Measurements from ENCODE around the gene GRIK2. TPM values are rescaled to one million over a fixed set of nuclear protein-coding genes. Genes with fewer than 3 reads are reported as not detected.

The GRIK2 gene
- total RNA-seq, 1 experiment from 2014 or later, result 0.55 TPM

GRCh38 chr6:101401792-101402621, 8.5 kb downstream of the GRIK2 start:
- H3K4me1 ChIP-seq (ENCODE audit: insufficient read depth, low read length), result no peaks in the 10 kb centered on the region
- no peaks in the 10 kb centered on the region for H3F3A ChIP-seq (ENCODE audit: low read length, unreplicated experiment)
- ATAC-seq, result no peak
- H3K79me2 ChIP-seq (ENCODE audit: low read length), result no peaks in the 10 kb centered on the region
- DNase-seq, result no peak
- H3K36me3 ChIP-seq (ENCODE audit: low read depth, low read length), result no peaks in the 10 kb centered on the region
- H3K4me3 ChIP-seq (ENCODE audit: low read length), result no peak overlapping the region
- H3K9me2 ChIP-seq (replicated peaks; ENCODE audit: low read length), result no peaks in the 10 kb centered on the region
- intact Hi-C loops (cut with micrococcal nuclease), result no loop called here
- H3K9ac ChIP-seq (ENCODE audit: low read length), result no peak overlapping the region
- TF ChIP-seq EZH2 (IDR thresholded peaks at IDR 0.05; ENCODE audit: low read length, unreplicated experiment), result no peak
- TF ChIP-seq, protein P1, sequence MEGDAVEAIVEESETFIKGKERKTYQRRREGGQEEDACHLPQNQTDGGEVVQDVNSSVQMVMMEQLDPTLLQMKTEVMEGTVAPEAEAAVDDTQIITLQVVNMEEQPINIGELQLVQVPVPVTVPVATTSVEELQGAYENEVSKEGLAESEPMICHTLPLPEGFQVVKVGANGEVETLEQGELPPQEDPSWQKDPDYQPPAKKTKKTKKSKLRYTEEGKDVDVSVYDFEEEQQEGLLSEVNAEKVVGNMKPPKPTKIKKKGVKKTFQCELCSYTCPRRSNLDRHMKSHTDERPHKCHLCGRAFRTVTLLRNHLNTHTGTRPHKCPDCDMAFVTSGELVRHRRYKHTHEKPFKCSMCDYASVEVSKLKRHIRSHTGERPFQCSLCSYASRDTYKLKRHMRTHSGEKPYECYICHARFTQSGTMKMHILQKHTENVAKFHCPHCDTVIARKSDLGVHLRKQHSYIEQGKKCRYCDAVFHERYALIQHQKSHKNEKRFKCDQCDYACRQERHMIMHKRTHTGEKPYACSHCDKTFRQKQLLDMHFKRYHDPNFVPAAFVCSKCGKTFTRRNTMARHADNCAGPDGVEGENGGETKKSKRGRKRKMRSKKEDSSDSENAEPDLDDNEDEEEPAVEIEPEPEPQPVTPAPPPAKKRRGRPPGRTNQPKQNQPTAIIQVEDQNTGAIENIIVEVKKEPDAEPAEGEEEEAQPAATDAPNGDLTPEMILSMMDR (conservative IDR thresholded peaks at IDR 0.05; ENCODE audit: low read depth, low read length), result no peak
- no peak for TF ChIP-seq EZH2phosphoT487 (IDR thresholded peaks at IDR 0.05; ENCODE audit: borderline replicate concordance, low read length)
- no peak overlapping the region for H3K4me2 ChIP-seq (ENCODE audit: low read length)
- CTCF ChIA-PET, result no interaction called here
- H4K20me1 ChIP-seq (ENCODE audit: low read length), result no peaks in the 10 kb centered on the region
- POLR2A ChIA-PET (ENCODE audit: unreplicated experiment), result no interaction called here
- no peak overlapping the region for H3K27ac ChIP-seq (ENCODE audit: low read length)
- BruUV-seq (replicated peaks), result no TSS peak
- H2AFZ ChIP-seq (ENCODE audit: low read length), result no peak overlapping the region
- H3K27me3 ChIP-seq (ENCODE audit: low read length), result no peaks in the 10 kb centered on the region
- no peaks in the 10 kb centered on the region for H3K9me3 ChIP-seq (ENCODE audit: low read length)

- H3K9me3 ChIP-seq (ENCODE audit: low read length), result no peaks in the 10 kb centered on the region
- no peak for TF ChIP-seq EZH2 (IDR thresholded peaks at IDR 0.05; ENCODE audit: low read length, unreplicated experiment)
- no peak for TF ChIP-seq EZH2phosphoT487 (IDR thresholded peaks at IDR 0.05; ENCODE audit: borderline replicate concordance, low read length)
- TF ChIP-seq, protein P1 (conservative IDR thresholded peaks at IDR 0.05; ENCODE audit: low read depth, low read length), result no peak
- H3K27ac ChIP-seq (ENCODE audit: low read length), result no peak overlapping the region
- DNase-seq (no peak), ATAC-seq (no peak)
- H3K27me3 ChIP-seq (ENCODE audit: low read length), result no peaks in the 10 kb centered on the region
- POLR2A ChIA-PET (ENCODE audit: unreplicated experiment), result no interaction called here
- intact Hi-C loops (cut with micrococcal nuclease), result no loop called here
- no peaks in the 10 kb centered on the region for H3F3A ChIP-seq (ENCODE audit: low read length, unreplicated experiment)
- BruUV-seq (replicated peaks), result no TSS peak
- H2AFZ ChIP-seq (ENCODE audit: low read length), result no peak overlapping the region
- no peaks in the 10 kb centered on the region for H3K9me2 ChIP-seq (replicated peaks; ENCODE audit: low read length)
- CTCF ChIA-PET, result no interaction called here
- no peak overlapping the region for H3K4me2 ChIP-seq (ENCODE audit: low read length)
- no peaks in the 10 kb centered on the region for H3K36me3 ChIP-seq (ENCODE audit: low read depth, low read length)
- no peak overlapping the region for H3K4me3 ChIP-seq (ENCODE audit: low read length)
- H3K9ac ChIP-seq (ENCODE audit: low read length), result no peak overlapping the region
- no peaks in the 10 kb centered on the region for H4K20me1 ChIP-seq (ENCODE audit: low read length)
- H3K79me2 ChIP-seq (ENCODE audit: low read length), result no peaks in the 10 kb centered on the region
- no peaks in the 10 kb centered on the region for H3K4me1 ChIP-seq (ENCODE audit: insufficient read depth, low read length)
These were observed 9.1 kb downstream of the GRIK2 start for GRCh38 chr6:101402622-101403031.

GRCh38 chr6:101403216-101403945, 9.9 kb downstream of the GRIK2 start:
- intact Hi-C loops (cut with micrococcal nuclease), result no loop called here
- H3K9me2 ChIP-seq (replicated peaks; ENCODE audit: low read length), result no peaks in the 10 kb centered on the region
- POLR2A ChIA-PET (ENCODE audit: unreplicated experiment), result no interaction called here
- TF ChIP-seq EZH2phosphoT487 (IDR thresholded peaks at IDR 0.05; ENCODE audit: borderline replicate concordance, low read length) (no peak), EZH2 (IDR thresholded peaks at IDR 0.05; ENCODE audit: low read length, unreplicated experiment) (no peak)
- TF ChIP-seq, protein P1 (conservative IDR thresholded peaks at IDR 0.05; ENCODE audit: low read depth, low read length), result no peak
- ATAC-seq (no peak), DNase-seq (no peak)
- H3K27ac ChIP-seq (ENCODE audit: low read length), result no peak overlapping the region
- no peaks in the 10 kb centered on the region for H3K27me3 ChIP-seq (ENCODE audit: low read length)
- CTCF ChIA-PET, result no interaction called here
- H3K36me3 ChIP-seq (ENCODE audit: low read depth, low read length), result no peaks in the 10 kb centered on the region
- no peaks in the 10 kb centered on the region for H3K79me2 ChIP-seq (ENCODE audit: low read length)
- H3K4me1 ChIP-seq (ENCODE audit: insufficient read depth, low read length), result no peaks in the 10 kb centered on the region
- no peaks in the 10 kb centered on the region for H3K9me3 ChIP-seq (ENCODE audit: low read length)
- BruUV-seq (replicated peaks), result no TSS peak
- H4K20me1 ChIP-seq (ENCODE audit: low read length), result no peaks in the 10 kb centered on the region
- H3K4me2 ChIP-seq (ENCODE audit: low read length), result no peak overlapping the region
- no peak overlapping the region for H3K9ac ChIP-seq (ENCODE audit: low read length)
- no peak overlapping the region for H3K4me3 ChIP-seq (ENCODE audit: low read length)
- no peaks in the 10 kb centered on the region for H3F3A ChIP-seq (ENCODE audit: low read length, unreplicated experiment)
- H2AFZ ChIP-seq (ENCODE audit: low read length), result no peak overlapping the region
